K562 (cell line): Measurements from ENCODE around the gene SCN8A. TPM values are rescaled to one million over a fixed set of nuclear protein-coding genes. Genes with fewer than 3 reads are reported as not detected.

Source experiments
- ATAC-seq: fragments of 200-7000 bp; cut with Tn5 transposase; 3 replicates; pipeline ENCODE4 v1.9.1; 2020; ENCODE audit warnings: moderate library complexity
- BruUV-seq: library from RNA; stranded (reverse); fragments of 400-500 nt; replicated peaks from 2 replicates; lab custom pipeline; 2021; lab: Mats Ljungman, UMichigan
- CTCF ChIA-PET: fragments of 300-600 bp; formaldehyde crosslinking; extraction: SDS; loops from one replicate; lab custom pipeline; 2021; ENCODE audit warnings: low intra/inter-chr PET ratio; lab: Yijun Ruan, JAX
- POLR2A ChIA-PET: fragments of 300-600, 350-650 bp; sonication (Branson Sonifier 250); formaldehyde crosslinking; extraction: SDS; loops from one replicate; lab custom pipeline; 2021; ENCODE audit warnings: antibody characterized with exemption, inconsistent platforms; lab: Yijun Ruan, JAX
- DNase-seq, 4 experiments: peaks; one replicate each; pipeline versions ENCODE4 v3.0.0 to v3.0.0-alpha.2; 2011 to 2018; ENCODE audit warnings: low spot score in 3 of 4, mixed read lengths in 3 of 4; ENCODE audit errors: extremely low read depth in 1 of 4
- FAIRE-seq: peaks from 2 replicates; lab custom pipeline; 2011; peaks lifted over from hg19 to GRCh38; lab: Jason Lieb, UNC
- H2AFZ ChIP-seq: 2 replicates; pipeline ENCODE4 v1.6.0; 2011; ENCODE audit warnings: low read depth, low read length, control low read depth, inconsistent platforms
- H3K27ac ChIP-seq: fragments of 200-600 bp; 3 replicates; pipeline ENCODE4 v1.8.0; 2011; ENCODE audit warnings: low read depth, mild to moderate bottlenecking, control low read depth, inconsistent platforms, low read length, moderate library complexity, mixed read lengths; ENCODE audit errors: extremely low read depth
- H3K27me3 ChIP-seq, 2 experiments: fragments of 300-600 bp in 1 of 2; 2 replicates in 1 of 2; 3 replicates in 1 of 2; pipeline versions ENCODE4 v1.6.0 to v1.8.0; 2011; ENCODE audit warnings: inconsistent platforms in 2 of 2, low read length in 2 of 2, mild to moderate bottlenecking in 1 of 2, mixed read lengths in 1 of 2, moderate library complexity in 1 of 2; ENCODE audit not compliant: control insufficient read depth in 2 of 2, insufficient read depth in 2 of 2
- H3K36me3 ChIP-seq: fragments of 300-600 bp; 3 replicates; pipeline ENCODE4 v1.8.0; 2011; ENCODE audit warnings: mild to moderate bottlenecking, low read length, inconsistent platforms; ENCODE audit not compliant: control insufficient read depth, insufficient read depth
- H3K4me1 ChIP-seq, 2 experiments: fragments of 200-600 bp in 1 of 2; replicated peaks in 1 of 2; 2 replicates in 1 of 2; 3 replicates in 1 of 2; pipeline versions ENCODE4 v1.5.1 to v1.8.0; 2011; ENCODE audit warnings: inconsistent platforms in 2 of 2, low read length in 2 of 2, mild to moderate bottlenecking in 1 of 2, mixed read lengths in 1 of 2, moderate library complexity in 1 of 2; ENCODE audit not compliant: control insufficient read depth in 2 of 2, insufficient read depth in 2 of 2
- H3K4me2 ChIP-seq: 2 replicates; pipeline ENCODE4 v1.6.1; 2011; ENCODE audit warnings: low read length, control low read depth, inconsistent platforms, mixed read lengths; ENCODE audit not compliant: insufficient read depth
- H3K4me3 ChIP-seq: fragments of 200-600 bp; sonication (generic), shearing (Covaris generic); 2 replicates; pipeline ENCODE4 v1.5.1; 2016; ENCODE audit warnings: control low read depth, inconsistent platforms
- H3K79me2 ChIP-seq: fragments of 200-600 bp; 3 replicates; pipeline ENCODE4 v1.8.0; 2011; ENCODE audit warnings: low read length, inconsistent platforms; ENCODE audit not compliant: control insufficient read depth, insufficient read depth
- H3K9ac ChIP-seq, 2 experiments: 2 replicates each; pipeline versions ENCODE4 v1.6.0 to v1.6.1; 2011; ENCODE audit warnings: low read depth in 2 of 2, low read length in 2 of 2, control low read depth in 1 of 2, inconsistent platforms in 1 of 2, mild to moderate bottlenecking in 1 of 2, mixed read lengths in 1 of 2; ENCODE audit not compliant: insufficient read depth in 1 of 2
- H3K9me1 ChIP-seq: one replicate; pipeline ENCODE4 v1.6.0; 2011; ENCODE audit warnings: inconsistent platforms, mild to moderate bottlenecking, low read length, moderate library complexity; ENCODE audit not compliant: control insufficient read depth, insufficient read depth
- H3K9me3 ChIP-seq: replicated peaks from 2 replicates; pipeline ENCODE4 v1.5.1; 2011; ENCODE audit warnings: low read depth, low read length, inconsistent platforms; ENCODE audit not compliant: control insufficient read depth, insufficient read depth
- H4K20me1 ChIP-seq: replicated peaks from 2 replicates; pipeline ENCODE4 v1.6.1; 2011; ENCODE audit warnings: low read length, inconsistent platforms, mixed read lengths; ENCODE audit not compliant: control insufficient read depth, insufficient read depth
- DDX20 ChIP-seq: fragments of 450-650 bp; IDR thresholded peaks from 2 replicates; pipeline ENCODE4 v1.6.1; 2016; ENCODE audit warnings: missing genetic modification characterization, low read depth, mild to moderate bottlenecking, missing compliant biosample characterization, moderate library complexity
- FOS ChIP-seq: IDR thresholded peaks from 3 replicates; pipeline ENCODE4 v1.6.1; 2011; ENCODE audit not compliant: insufficient read length; ENCODE audit errors: extremely low read depth
- FOXK2 ChIP-seq, 2 experiments: fragments of 450-650 bp; IDR thresholded peaks in 1 of 2; conservative IDR thresholded peaks in 1 of 2; 2 replicates each; pipeline ENCODE4 v1.6.1; 2016; ENCODE audit warnings: low read depth in 2 of 2, mild to moderate bottlenecking in 1 of 2
- HINFP ChIP-seq: fragments of 450-650 bp; conservative IDR thresholded peaks from 2 replicates; pipeline ENCODE4 v1.6.1; 2016; ENCODE audit warnings: missing genetic modification characterization, low read depth, mild to moderate bottlenecking, control low read depth, missing compliant biosample characterization
- PBX2 ChIP-seq, 2 experiments: IDR thresholded peaks in 1 of 2; conservative IDR thresholded peaks in 1 of 2; 2 replicates each; pipeline ENCODE4 v1.6.1; 2016; ENCODE audit warnings: low read depth in 2 of 2, mild to moderate bottlenecking in 1 of 2, missing compliant biosample characterization in 1 of 2, missing genetic modification characterization in 1 of 2, moderate library complexity in 1 of 2
- REST ChIP-seq, 2 experiments: fragments of 450-650 bp; formaldehyde crosslinking in 1 of 2; IDR thresholded peaks; 2 replicates each; pipeline versions ENCODE4 v1.4.0 to v1.6.1; 2014 to 2020; ENCODE audit warnings: mild to moderate bottlenecking in 2 of 2, borderline replicate concordance in 1 of 2, low read depth in 1 of 2
- ZNF133 ChIP-seq: fragments of 250-450 bp; sonication (Bioruptor Pico); IDR thresholded peaks from 2 replicates; pipeline ENCODE4 v1.4.0; 2020; ENCODE audit warnings: mild to moderate bottlenecking
- ZNF239 ChIP-seq: fragments of 250-450 bp; sonication (Bioruptor Pico); IDR thresholded peaks from 2 replicates; pipeline ENCODE4 v1.4.0; 2020; ENCODE audit warnings: mild to moderate bottlenecking
- WGBS: fragments of 100-300 bp; shearing (Covaris generic); methylation state at CpG from one replicate; pipeline ENCODE4 v1.1.6; 2016; ENCODE audit warnings: low coverage, mixed read lengths; ENCODE audit not compliant: insufficient coverage; ENCODE audit errors: missing lambda C conversion rate; 5-methylcytosine and 5-hydroxymethylcytosine counted together
- in situ Hi-C: fragments of 300-500 bp; cut with MboI; formaldehyde crosslinking; loops from 4 replicates; pipeline ENCODE4 v1.15.0; 2018; ENCODE audit warnings: inconsistent platforms, mixed read lengths
- intact Hi-C: fragments of 100-400 bp; cut with micrococcal nuclease; formaldehyde crosslinking; loops from 2 replicates; pipeline ENCODE4 v1.14.2; 2022
- polyA plus RNA-seq, 8 experiments: library from polyadenylated mRNA; depleted of rRNA in 4 of 8; stranded (reverse) in 5 of 8; unstranded in 3 of 8; fragments of >200 nt; fragmentation: Nextera tagmentation in 2 of 8; fragmentation: Illumina TruSeq in 1 of 8; extraction: Ambion mirVana in 2 of 8; extraction: Trizol in 1 of 8; gene quantifications; 2 replicates each; pipeline versions ENCODE4 v1.2.1 to v1.2.3, GENCODE V29; 2011 to 2014; ENCODE audit warnings: inconsistent platforms in 1 of 8, missing spikeins in 1 of 8
- total RNA-seq, 7 experiments: library from RNA; depleted of rRNA in 6 of 7; stranded (reverse); fragments of >200 nt in 6 of 7; fragmentation: Illumina TruSeq in 2 of 7; extraction: Trizol in 2 of 7; gene quantifications; 2 replicates each; pipeline versions ENCODE4 v1.2.1 to v1.2.3, GENCODE V29; 2011 to 2021; ENCODE audit warnings: low replicate concordance in 1 of 7

SCN8A gene
- total and polyA plus RNA-seq, 9 of the 15 experiments (the other 6 are each of a cell fraction or from before 2014, with no cell fraction given), result 0.03 to 0.29 (median 0.15) TPM; not detected in 1

GRCh38 chr12:51752234-51752889 lies 161.3 kb downstream of the SCN8A start:
- Histone ChIP-seq H4K20me1 (no peaks in the 10 kb centered on the region), H3K27ac (no peak overlapping the region), H3K4me1 (no peaks in the 10 kb centered on the region), H3K27me3 (no peaks in the 10 kb centered on the region; a peak in 1 of 5 replicates), H3K9ac (no peak overlapping the region), H3K9me1 (no peaks in the 10 kb centered on the region), H2AFZ (no peak overlapping the region), H3K9me3 (no peaks in the 10 kb centered on the region), H3K4me2 (no peak overlapping the region), H3K79me2 (no peaks in the 10 kb centered on the region), H3K36me3 (no peaks in the 10 kb centered on the region), H3K4me3 (no peak overlapping the region)
- intact Hi-C loops (no loop called here), in situ Hi-C loops (no loop called here)
- BruUV-seq, result no TSS peak
- peak; percentile 8 to 26 (median 22) for DNase-seq
- FAIRE-seq, result no peak
- ChIA-PET CTCF (no interaction called here), POLR2A (no interaction called here)
- WGBS, result 3% methylated on average over 2 of the region's 2 CpGs
- ATAC-seq, result peak; percentile 71
- TF ChIP-seq DDX20 (tag) (no peak), HINFP (tag) (no peak), ZNF239 (CRISPR knock-in tag) (no peak), PBX2 (CRISPR knock-in tag; IDR thresholded peaks at IDR 0.05; ENCODE audit: low read depth) (0 out of 2 replicates have a peak, but pooled peaks have one; percentile 28), PBX2 (tag; conservative IDR thresholded peaks at IDR 0.05; ENCODE audit: low read depth) (peak; percentile 61), ZNF133 (CRISPR knock-in tag) (no peak), FOXK2 (conservative IDR thresholded peaks at IDR 0.05 in 1 of 2, IDR thresholded peaks at IDR 0.05 in 1 of 2; ENCODE audit: low read depth in 2 of 2) (no peak), REST (IDR thresholded peaks at IDR 0.05; ENCODE audit: borderline replicate concordance) (no peak), REST (CRISPR knock-in tag; IDR thresholded peaks at IDR 0.05; ENCODE audit: low read depth) (no peak), FOS (peak; percentile 39)
